K562 (cell line): ENCODE data around the gene IL31RA. TPM values are rescaled to one million over a fixed set of nuclear protein-coding genes. Genes with fewer than 3 reads are reported as not detected.

Experiments used
- ESRRB ChIP-seq: fragments of 250-450 bp; sonication (Bioruptor Pico); IDR thresholded peaks from 2 replicates; pipeline ENCODE4 v1.5.0; 2020; ENCODE audit warnings: mild to moderate bottlenecking, moderate library complexity, borderline replicate concordance
- XRCC5 ChIP-seq: fragments of 200-400 bp; formaldehyde crosslinking; IDR thresholded peaks from 2 replicates; pipeline ENCODE4 v1.6.1; 2017; ENCODE audit warnings: low read depth, mild to moderate bottlenecking, low read length
- polyA plus RNA-seq, 8 experiments: library from polyadenylated mRNA; depleted of rRNA in 4 of 8; stranded (reverse) in 5 of 8; unstranded in 3 of 8; fragments of >200 nt; fragmentation: Nextera tagmentation in 2 of 8; fragmentation: Illumina TruSeq in 1 of 8; extraction: Ambion mirVana in 2 of 8; extraction: Trizol in 1 of 8; gene quantifications; 2 replicates each; pipeline versions ENCODE4 v1.2.1 to v1.2.3, GENCODE V29; 2011 to 2014; ENCODE audit warnings: inconsistent platforms in 1 of 8, missing spikeins in 1 of 8
- total RNA-seq, 7 experiments: library from RNA; depleted of rRNA in 6 of 7; stranded (reverse); fragments of >200 nt in 6 of 7; fragmentation: Illumina TruSeq in 2 of 7; extraction: Trizol in 2 of 7; gene quantifications; 2 replicates each; pipeline versions ENCODE4 v1.2.1 to v1.2.3, GENCODE V29; 2011 to 2021; ENCODE audit warnings: low replicate concordance in 1 of 7
- TF ChIP-seq, protein P1 (sequence below), 2 experiments: fragments of 450-650 bp in 1 of 2; sonication (generic) in 1 of 2; formaldehyde crosslinking in 1 of 2; IDR thresholded peaks; 2 replicates each; pipeline versions ENCODE4 v1.7.1 to v1.9.0; 2016 to 2022; ENCODE audit warnings: inconsistent platforms in 1 of 2, mild to moderate bottlenecking in 1 of 2, missing genetic modification reagents in 1 of 2
- TF ChIP-seq, protein P2 (sequence below): fragments of 450-650 bp; IDR thresholded peaks from 2 replicates; pipeline ENCODE4 v1.6.1; 2016; ENCODE audit warnings: borderline replicate concordance

The IL31RA gene
- total and polyA plus RNA-seq, 9 of the 15 experiments (the other 6 are each of a cell fraction or from before 2014, with no cell fraction given), result not detected

DNA sequence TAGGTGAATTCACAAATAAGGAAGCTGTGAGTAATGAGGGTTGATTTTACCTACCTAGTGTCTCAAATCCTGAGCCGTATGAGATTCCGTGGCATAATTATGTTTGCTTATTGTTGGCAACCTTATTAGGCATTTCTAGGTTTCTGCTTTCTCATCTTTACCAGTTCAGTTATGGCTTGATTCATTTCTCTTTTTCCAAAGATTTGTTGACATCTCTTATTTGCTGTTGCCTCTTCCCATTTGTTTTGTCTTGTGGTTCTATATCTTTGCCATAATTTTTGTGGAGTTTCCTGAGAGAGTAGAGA is 470 bp downstream of the IL31RA start (continued):
- TF ChIP-seq, protein P1, sequence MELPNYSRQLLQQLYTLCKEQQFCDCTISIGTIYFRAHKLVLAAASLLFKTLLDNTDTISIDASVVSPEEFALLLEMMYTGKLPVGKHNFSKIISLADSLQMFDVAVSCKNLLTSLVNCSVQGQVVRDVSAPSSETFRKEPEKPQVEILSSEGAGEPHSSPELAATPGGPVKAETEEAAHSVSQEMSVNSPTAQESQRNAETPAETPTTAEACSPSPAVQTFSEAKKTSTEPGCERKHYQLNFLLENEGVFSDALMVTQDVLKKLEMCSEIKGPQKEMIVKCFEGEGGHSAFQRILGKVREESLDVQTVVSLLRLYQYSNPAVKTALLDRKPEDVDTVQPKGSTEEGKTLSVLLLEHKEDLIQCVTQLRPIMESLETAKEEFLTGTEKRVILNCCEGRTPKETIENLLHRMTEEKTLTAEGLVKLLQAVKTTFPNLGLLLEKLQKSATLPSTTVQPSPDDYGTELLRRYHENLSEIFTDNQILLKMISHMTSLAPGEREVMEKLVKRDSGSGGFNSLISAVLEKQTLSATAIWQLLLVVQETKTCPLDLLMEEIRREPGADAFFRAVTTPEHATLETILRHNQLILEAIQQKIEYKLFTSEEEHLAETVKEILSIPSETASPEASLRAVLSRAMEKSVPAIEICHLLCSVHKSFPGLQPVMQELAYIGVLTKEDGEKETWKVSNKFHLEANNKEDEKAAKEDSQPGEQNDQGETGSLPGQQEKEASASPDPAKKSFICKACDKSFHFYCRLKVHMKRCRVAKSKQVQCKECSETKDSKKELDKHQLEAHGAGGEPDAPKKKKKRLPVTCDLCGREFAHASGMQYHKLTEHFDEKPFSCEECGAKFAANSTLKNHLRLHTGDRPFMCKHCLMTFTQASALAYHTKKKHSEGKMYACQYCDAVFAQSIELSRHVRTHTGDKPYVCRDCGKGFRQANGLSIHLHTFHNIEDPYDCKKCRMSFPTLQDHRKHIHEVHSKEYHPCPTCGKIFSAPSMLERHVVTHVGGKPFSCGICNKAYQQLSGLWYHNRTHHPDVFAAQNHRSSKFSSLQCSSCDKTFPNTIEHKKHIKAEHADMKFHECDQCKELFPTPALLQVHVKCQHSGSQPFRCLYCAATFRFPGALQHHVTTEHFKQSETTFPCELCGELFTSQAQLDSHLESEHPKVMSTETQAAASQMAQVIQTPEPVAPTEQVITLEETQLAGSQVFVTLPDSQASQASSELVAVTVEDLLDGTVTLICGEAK (IDR thresholded peaks at IDR 0.05), result no peak
- TF ChIP-seq, protein P1 (CRISPR knock-in tag; IDR thresholded peaks at IDR 0.05), result no peak
- TF ChIP-seq XRCC5 (no peak), ESRRB (no peak)
- TF ChIP-seq, protein P2, sequence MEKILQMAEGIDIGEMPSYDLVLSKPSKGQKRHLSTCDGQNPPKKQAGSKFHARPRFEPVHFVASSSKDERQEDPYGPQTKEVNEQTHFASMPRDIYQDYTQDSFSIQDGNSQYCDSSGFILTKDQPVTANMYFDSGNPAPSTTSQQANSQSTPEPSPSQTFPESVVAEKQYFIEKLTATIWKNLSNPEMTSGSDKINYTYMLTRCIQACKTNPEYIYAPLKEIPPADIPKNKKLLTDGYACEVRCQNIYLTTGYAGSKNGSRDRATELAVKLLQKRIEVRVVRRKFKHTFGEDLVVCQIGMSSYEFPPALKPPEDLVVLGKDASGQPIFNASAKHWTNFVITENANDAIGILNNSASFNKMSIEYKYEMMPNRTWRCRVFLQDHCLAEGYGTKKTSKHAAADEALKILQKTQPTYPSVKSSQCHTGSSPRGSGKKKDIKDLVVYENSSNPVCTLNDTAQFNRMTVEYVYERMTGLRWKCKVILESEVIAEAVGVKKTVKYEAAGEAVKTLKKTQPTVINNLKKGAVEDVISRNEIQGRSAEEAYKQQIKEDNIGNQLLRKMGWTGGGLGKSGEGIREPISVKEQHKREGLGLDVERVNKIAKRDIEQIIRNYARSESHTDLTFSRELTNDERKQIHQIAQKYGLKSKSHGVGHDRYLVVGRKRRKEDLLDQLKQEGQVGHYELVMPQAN, result no peak
